SK-N-SH (cell line): ENCODE results near the gene SPRY2. TPM values are rescaled to one million over a fixed set of nuclear protein-coding genes. Genes with fewer than 3 reads are reported as not detected.

Experiments
- CTCF ChIA-PET: fragments of 300-600, 350-600 bp; formaldehyde crosslinking; extraction: SDS; loops from one replicate; lab custom pipeline; 2021; lab: Yijun Ruan, JAX
- POLR2A ChIA-PET: fragments of 350-600 bp; sonication (Branson Sonifier 250); formaldehyde crosslinking; extraction: SDS; loops from one replicate; lab custom pipeline; 2020; ENCODE audit warnings: antibody characterized with exemption, inconsistent platforms; lab: Yijun Ruan, JAX
- DNase-seq: peaks from one replicate; pipeline ENCODE4 v3.0.0; 2012
- H2AFZ ChIP-seq: fragments of 200-600 bp; sonication (generic); 2 replicates; pipeline ENCODE4 v1.8.1; 2016; ENCODE audit warnings: antibody characterized with exemption, mild to moderate bottlenecking, low read depth
- H3F3A ChIP-seq: fragments of 200-600 bp; sonication (generic); replicated peaks from 2 replicates; pipeline ENCODE3; 2016; ENCODE audit warnings: antibody characterized with exemption, mild to moderate bottlenecking; ENCODE audit not compliant: insufficient read depth
- H3K27ac ChIP-seq, 2 experiments: fragments of 200-500 bp in 1 of 2; fragments of 200-600 bp in 1 of 2; sonication (Bioruptor generic) in 1 of 2; sonication (generic), shearing (Covaris generic) in 1 of 2; 2 replicates each; pipeline versions ENCODE4 v1.5.1 to v1.6.1; 2014 to 2016; ENCODE audit warnings: low read depth in 2 of 2, inconsistent platforms in 1 of 2, low read length in 1 of 2, mild to moderate bottlenecking in 1 of 2, mixed read lengths in 1 of 2
- H3K27me3 ChIP-seq: fragments of 200-600 bp; sonication (generic), shearing (Covaris generic); 2 replicates; pipeline ENCODE4 v1.6.1; 2016; ENCODE audit warnings: mixed run types; ENCODE audit not compliant: insufficient read depth
- H3K36me3 ChIP-seq, 2 experiments: fragments of 200-500 bp in 1 of 2; fragments of 200-600 bp in 1 of 2; sonication (Bioruptor generic) in 1 of 2; sonication (generic) in 1 of 2; replicated peaks in 1 of 2; 2 replicates each; pipeline versions ENCODE3 to v1.5.1; 2014 to 2016; ENCODE audit warnings: low read length in 1 of 2, mild to moderate bottlenecking in 1 of 2; ENCODE audit not compliant: insufficient read depth in 2 of 2, control insufficient read depth in 1 of 2
- H3K4me1 ChIP-seq, 2 experiments: fragments of 200-500 bp in 1 of 2; fragments of 200-600 bp in 1 of 2; sonication (Bioruptor generic) in 1 of 2; sonication (generic), shearing (Covaris generic) in 1 of 2; 2 replicates each; pipeline versions ENCODE4 v1.5.1 to v1.6.1; 2014 to 2016; ENCODE audit warnings: low read depth in 1 of 2, low read length in 1 of 2, mixed run types in 1 of 2; ENCODE audit not compliant: insufficient read depth in 2 of 2, control insufficient read depth in 1 of 2
- H3K4me2 ChIP-seq: fragments of 200-600 bp; sonication (generic), shearing (Covaris generic); 2 replicates; pipeline ENCODE4 v1.6.1; 2017; ENCODE audit warnings: mixed run types
- H3K4me3 ChIP-seq, 2 experiments: fragments of 200-500 bp in 1 of 2; fragments of 200-600 bp in 1 of 2; sonication (Bioruptor generic) in 1 of 2; sonication (generic), shearing (Covaris generic) in 1 of 2; 2 replicates each; pipeline versions ENCODE4 v1.5.1 to v1.8.1; 2014 to 2016; ENCODE audit warnings: low read depth in 2 of 2, inconsistent platforms in 1 of 2, low read length in 1 of 2, mild to moderate bottlenecking in 1 of 2, mixed read lengths in 1 of 2, moderate library complexity in 1 of 2
- H3K79me2 ChIP-seq: fragments of 200-600 bp; sonication (generic); 2 replicates; pipeline ENCODE4 v1.8.1; 2017; ENCODE audit warnings: mild to moderate bottlenecking; ENCODE audit not compliant: insufficient read depth
- H3K9ac ChIP-seq: fragments of 200-600 bp; sonication (generic); 2 replicates; pipeline ENCODE4 v1.6.1; 2017; ENCODE audit warnings: mixed run types
- H3K9me2 ChIP-seq: fragments of 200-600 bp; sonication (generic); 2 replicates; pipeline ENCODE4 v1.6.1; 2017; ENCODE audit warnings: mixed run types
- H3K9me3 ChIP-seq: fragments of 200-600 bp; sonication (generic); 2 replicates; pipeline ENCODE4 v1.6.1; 2017; ENCODE audit warnings: mixed run types, mild to moderate bottlenecking, moderate library complexity
- H4K20me1 ChIP-seq: fragments of 200-600 bp; sonication (generic); 2 replicates; pipeline ENCODE4 v1.6.1; 2017; ENCODE audit warnings: mild to moderate bottlenecking, mixed run types; ENCODE audit not compliant: insufficient read depth
- CHD2 ChIP-seq: fragments of 150-350 bp; IDR thresholded peaks from 2 replicates; pipeline ENCODE4 v1.6.1; 2018; ENCODE audit warnings: low read length; ENCODE audit not compliant: partially characterized antibody
- EZH2phosphoT487 ChIP-seq: fragments of 200-600 bp; sonication (generic); IDR thresholded peaks from 2 replicates; pipeline ENCODE4 v1.6.1; 2017; ENCODE audit warnings: low read depth, mixed run types, mild to moderate bottlenecking, antibody characterized with exemption, moderate library complexity, borderline replicate concordance
- FOXJ3 ChIP-seq: sonication (generic); formaldehyde crosslinking; IDR thresholded peaks from 2 replicates; pipeline ENCODE4 v1.5.1; 2020; ENCODE audit warnings: mild to moderate bottlenecking, missing genetic modification reagents
- FOXM1 ChIP-seq: IDR thresholded peaks from 2 replicates; pipeline ENCODE4 v1.4.0; 2012; ENCODE audit warnings: low read depth, mild to moderate bottlenecking
- JUND ChIP-seq: IDR thresholded peaks from 2 replicates; pipeline ENCODE4 v1.4.0; 2012
- MEF2A ChIP-seq: IDR thresholded peaks from 2 replicates; pipeline ENCODE4 v1.4.0; 2012; ENCODE audit warnings: low read depth, borderline replicate concordance
- NFIC ChIP-seq: IDR thresholded peaks from 2 replicates; pipeline ENCODE4 v1.4.0; 2012; ENCODE audit warnings: borderline replicate concordance
- NRF1 ChIP-seq: IDR thresholded peaks from 2 replicates; pipeline ENCODE4 v1.6.1; 2012; ENCODE audit warnings: low read depth, mild to moderate bottlenecking, low read length
- POLR2AphosphoS5 ChIP-seq: IDR thresholded peaks from 2 replicates; pipeline ENCODE4 v1.6.1; 2012; ENCODE audit warnings: low read depth, low read length
- RXRA ChIP-seq: IDR thresholded peaks from 2 replicates; pipeline ENCODE4 v1.4.0; 2012; ENCODE audit warnings: low read depth, mild to moderate bottlenecking, borderline replicate concordance
- SIN3A ChIP-seq: IDR thresholded peaks from 2 replicates; pipeline ENCODE4 v1.6.1; 2012; ENCODE audit warnings: low read depth, mild to moderate bottlenecking, low read length, moderate library complexity, borderline replicate concordance
- TAF1 ChIP-seq: IDR thresholded peaks from 2 replicates; pipeline ENCODE4 v1.6.1; 2012; ENCODE audit warnings: low read depth, mild to moderate bottlenecking, low read length, moderate library complexity, borderline replicate concordance
- TEAD4 ChIP-seq: IDR thresholded peaks from 2 replicates; pipeline ENCODE4 v1.4.0; 2012; ENCODE audit warnings: mild to moderate bottlenecking, borderline replicate concordance; ENCODE audit not compliant: insufficient read depth
- YY1 ChIP-seq: IDR thresholded peaks from 2 replicates; pipeline ENCODE4 v1.4.0; 2012; ENCODE audit warnings: low read depth, mild to moderate bottlenecking
- WGBS: methylation state at CpG from one replicate; pipeline ENCODE4 v1.1.6; 2017; ENCODE audit warnings: low lambda C conversion rate; 5-methylcytosine and 5-hydroxymethylcytosine counted together
- polyA plus RNA-seq, 3 experiments: library from polyadenylated mRNA; depleted of rRNA; stranded (reverse); fragments of >200 nt; gene quantifications; 2 replicates each; pipeline ENCODE4 v1.2.3, GENCODE V29; 2012
- TF ChIP-seq, protein P1 (sequence below): IDR thresholded peaks from 2 replicates; pipeline ENCODE4 v1.6.1; 2012; ENCODE audit warnings: mild to moderate bottlenecking, low read depth, low read length, moderate library complexity
- TF ChIP-seq, protein P2 (sequence below): fragments of 200-600 bp; sonication (generic); IDR thresholded peaks from 2 replicates; pipeline ENCODE4 v1.6.1; 2017; ENCODE audit warnings: antibody characterized with exemption, mild to moderate bottlenecking, moderate library complexity
- TF ChIP-seq, protein P3 (sequence below): fragments of 150-350 bp; IDR thresholded peaks from 2 replicates; pipeline ENCODE4 v1.6.1; 2017; ENCODE audit warnings: antibody characterized with exemption, low read length, low read depth, borderline replicate concordance
- TF ChIP-seq, protein P4 (sequence below): IDR thresholded peaks from 2 replicates; pipeline ENCODE4 v1.4.0; 2012; ENCODE audit warnings: low read depth, borderline replicate concordance
- TF ChIP-seq, protein P5 (sequence below): IDR thresholded peaks from 2 replicates; pipeline ENCODE4; 2012

The SPRY2 gene
- polyA plus RNA-seq, 1 of the 3 experiments (the other 2 are of a cell fraction) = 122 TPM

DNA sequence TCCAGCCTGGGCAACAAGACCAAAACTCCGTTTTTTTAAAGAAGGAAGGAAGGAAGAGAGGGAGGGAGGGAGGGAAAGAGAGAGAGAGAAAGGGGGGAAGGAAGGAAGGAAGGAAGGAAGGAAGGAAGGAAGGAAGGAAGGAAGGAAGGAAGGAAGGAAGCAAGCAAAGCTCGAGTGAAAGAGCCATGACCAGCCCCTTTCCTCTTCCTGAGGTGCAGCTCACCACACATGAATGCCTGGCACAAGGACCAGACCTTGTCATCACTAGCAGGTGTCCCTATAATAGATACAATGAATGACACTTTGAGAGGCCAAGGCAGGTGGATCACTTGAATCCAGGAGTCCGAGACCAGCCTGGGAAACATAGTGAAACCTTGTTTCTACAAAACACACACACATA lies 31.0 kb downstream of the SPRY2 start:
- no peak overlapping the region for H3K27ac ChIP-seq
- WGBS = 94% methylated on average over 3 of the region's 3 CpGs
- CTCF ChIA-PET = no interaction called here
- H3K4me2 ChIP-seq = no peak overlapping the region
- H3K79me2 ChIP-seq = no peaks in the 10 kb centered on the region
- H3K27me3 ChIP-seq = no peaks in the 10 kb centered on the region
- no peaks in the 10 kb centered on the region for H3K9me2 ChIP-seq
- H3K4me3 ChIP-seq = no peak overlapping the region
- no peaks in the 10 kb centered on the region for H4K20me1 ChIP-seq
- H3K9me3 ChIP-seq = no peaks in the 10 kb centered on the region
- POLR2A ChIA-PET = no interaction called here
- no peak overlapping the region for H3K9ac ChIP-seq
- H3K4me1 ChIP-seq = peaks cover 0 to 21% of the 10 kb centered on the region in 2 experiments; a peak in 1 of 4 replicates
- no peak for DNase-seq
- TF ChIP-seq, protein P1, sequence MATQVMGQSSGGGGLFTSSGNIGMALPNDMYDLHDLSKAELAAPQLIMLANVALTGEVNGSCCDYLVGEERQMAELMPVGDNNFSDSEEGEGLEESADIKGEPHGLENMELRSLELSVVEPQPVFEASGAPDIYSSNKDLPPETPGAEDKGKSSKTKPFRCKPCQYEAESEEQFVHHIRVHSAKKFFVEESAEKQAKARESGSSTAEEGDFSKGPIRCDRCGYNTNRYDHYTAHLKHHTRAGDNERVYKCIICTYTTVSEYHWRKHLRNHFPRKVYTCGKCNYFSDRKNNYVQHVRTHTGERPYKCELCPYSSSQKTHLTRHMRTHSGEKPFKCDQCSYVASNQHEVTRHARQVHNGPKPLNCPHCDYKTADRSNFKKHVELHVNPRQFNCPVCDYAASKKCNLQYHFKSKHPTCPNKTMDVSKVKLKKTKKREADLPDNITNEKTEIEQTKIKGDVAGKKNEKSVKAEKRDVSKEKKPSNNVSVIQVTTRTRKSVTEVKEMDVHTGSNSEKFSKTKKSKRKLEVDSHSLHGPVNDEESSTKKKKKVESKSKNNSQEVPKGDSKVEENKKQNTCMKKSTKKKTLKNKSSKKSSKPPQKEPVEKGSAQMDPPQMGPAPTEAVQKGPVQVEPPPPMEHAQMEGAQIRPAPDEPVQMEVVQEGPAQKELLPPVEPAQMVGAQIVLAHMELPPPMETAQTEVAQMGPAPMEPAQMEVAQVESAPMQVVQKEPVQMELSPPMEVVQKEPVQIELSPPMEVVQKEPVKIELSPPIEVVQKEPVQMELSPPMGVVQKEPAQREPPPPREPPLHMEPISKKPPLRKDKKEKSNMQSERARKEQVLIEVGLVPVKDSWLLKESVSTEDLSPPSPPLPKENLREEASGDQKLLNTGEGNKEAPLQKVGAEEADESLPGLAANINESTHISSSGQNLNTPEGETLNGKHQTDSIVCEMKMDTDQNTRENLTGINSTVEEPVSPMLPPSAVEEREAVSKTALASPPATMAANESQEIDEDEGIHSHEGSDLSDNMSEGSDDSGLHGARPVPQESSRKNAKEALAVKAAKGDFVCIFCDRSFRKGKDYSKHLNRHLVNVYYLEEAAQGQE = no peak
- TF ChIP-seq SIN3A (no peak), YY1 (no peak), POLR2AphosphoS5 (no peak), FOXJ3 (CRISPR knock-in tag) (no peak), CHD2 (no peak), TAF1 (no peak), RXRA (no peak), EZH2phosphoT487 (no peak), JUND (no peak), MEF2A (no peak), FOXM1 (no peak), NRF1 (no peak), TEAD4 (no peak), NFIC (no peak)
- TF ChIP-seq, protein P2, sequence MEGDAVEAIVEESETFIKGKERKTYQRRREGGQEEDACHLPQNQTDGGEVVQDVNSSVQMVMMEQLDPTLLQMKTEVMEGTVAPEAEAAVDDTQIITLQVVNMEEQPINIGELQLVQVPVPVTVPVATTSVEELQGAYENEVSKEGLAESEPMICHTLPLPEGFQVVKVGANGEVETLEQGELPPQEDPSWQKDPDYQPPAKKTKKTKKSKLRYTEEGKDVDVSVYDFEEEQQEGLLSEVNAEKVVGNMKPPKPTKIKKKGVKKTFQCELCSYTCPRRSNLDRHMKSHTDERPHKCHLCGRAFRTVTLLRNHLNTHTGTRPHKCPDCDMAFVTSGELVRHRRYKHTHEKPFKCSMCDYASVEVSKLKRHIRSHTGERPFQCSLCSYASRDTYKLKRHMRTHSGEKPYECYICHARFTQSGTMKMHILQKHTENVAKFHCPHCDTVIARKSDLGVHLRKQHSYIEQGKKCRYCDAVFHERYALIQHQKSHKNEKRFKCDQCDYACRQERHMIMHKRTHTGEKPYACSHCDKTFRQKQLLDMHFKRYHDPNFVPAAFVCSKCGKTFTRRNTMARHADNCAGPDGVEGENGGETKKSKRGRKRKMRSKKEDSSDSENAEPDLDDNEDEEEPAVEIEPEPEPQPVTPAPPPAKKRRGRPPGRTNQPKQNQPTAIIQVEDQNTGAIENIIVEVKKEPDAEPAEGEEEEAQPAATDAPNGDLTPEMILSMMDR = no peak
- TF ChIP-seq, protein P3, sequence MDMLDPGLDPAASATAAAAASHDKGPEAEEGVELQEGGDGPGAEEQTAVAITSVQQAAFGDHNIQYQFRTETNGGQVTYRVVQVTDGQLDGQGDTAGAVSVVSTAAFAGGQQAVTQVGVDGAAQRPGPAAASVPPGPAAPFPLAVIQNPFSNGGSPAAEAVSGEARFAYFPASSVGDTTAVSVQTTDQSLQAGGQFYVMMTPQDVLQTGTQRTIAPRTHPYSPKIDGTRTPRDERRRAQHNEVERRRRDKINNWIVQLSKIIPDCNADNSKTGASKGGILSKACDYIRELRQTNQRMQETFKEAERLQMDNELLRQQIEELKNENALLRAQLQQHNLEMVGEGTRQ = no peak
- TF ChIP-seq, protein P4, sequence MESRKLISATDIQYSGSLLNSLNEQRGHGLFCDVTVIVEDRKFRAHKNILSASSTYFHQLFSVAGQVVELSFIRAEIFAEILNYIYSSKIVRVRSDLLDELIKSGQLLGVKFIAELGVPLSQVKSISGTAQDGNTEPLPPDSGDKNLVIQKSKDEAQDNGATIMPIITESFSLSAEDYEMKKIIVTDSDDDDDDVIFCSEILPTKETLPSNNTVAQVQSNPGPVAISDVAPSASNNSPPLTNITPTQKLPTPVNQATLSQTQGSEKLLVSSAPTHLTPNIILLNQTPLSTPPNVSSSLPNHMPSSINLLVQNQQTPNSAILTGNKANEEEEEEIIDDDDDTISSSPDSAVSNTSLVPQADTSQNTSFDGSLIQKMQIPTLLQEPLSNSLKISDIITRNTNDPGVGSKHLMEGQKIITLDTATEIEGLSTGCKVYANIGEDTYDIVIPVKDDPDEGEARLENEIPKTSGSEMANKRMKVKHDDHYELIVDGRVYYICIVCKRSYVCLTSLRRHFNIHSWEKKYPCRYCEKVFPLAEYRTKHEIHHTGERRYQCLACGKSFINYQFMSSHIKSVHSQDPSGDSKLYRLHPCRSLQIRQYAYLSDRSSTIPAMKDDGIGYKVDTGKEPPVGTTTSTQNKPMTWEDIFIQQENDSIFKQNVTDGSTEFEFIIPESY = no peak
- TF ChIP-seq, protein P5, sequence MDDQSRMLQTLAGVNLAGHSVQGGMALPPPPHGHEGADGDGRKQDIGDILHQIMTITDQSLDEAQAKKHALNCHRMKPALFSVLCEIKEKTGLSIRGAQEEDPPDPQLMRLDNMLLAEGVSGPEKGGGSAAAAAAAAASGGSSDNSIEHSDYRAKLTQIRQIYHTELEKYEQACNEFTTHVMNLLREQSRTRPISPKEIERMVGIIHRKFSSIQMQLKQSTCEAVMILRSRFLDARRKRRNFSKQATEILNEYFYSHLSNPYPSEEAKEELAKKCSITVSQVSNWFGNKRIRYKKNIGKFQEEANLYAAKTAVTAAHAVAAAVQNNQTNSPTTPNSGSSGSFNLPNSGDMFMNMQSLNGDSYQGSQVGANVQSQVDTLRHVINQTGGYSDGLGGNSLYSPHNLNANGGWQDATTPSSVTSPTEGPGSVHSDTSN = no peak
- no peak overlapping the region for H2AFZ ChIP-seq
- H3K36me3 ChIP-seq = no peaks in the 10 kb centered on the region
- peaks cover 8% of the 10 kb centered on the region for H3F3A ChIP-seq
